Activated CD4-positive, alpha-beta T cell treated with anti-CD3 and anti-CD28 coated beads, Interleukin-2, amount 10 ng/mL, durations not matched to agents 7 days and 5 days (primary cell): ENCODE results near the gene UVRAG. TPM values are rescaled to one million over a fixed set of nuclear protein-coding genes. Genes with fewer than 3 reads are reported as not detected.
A peak's percentile ranks its signal among the peaks of the same experiment; 100 is the strongest.

Experiments
- CTCF ChIA-PET: fragments of 350-600 bp; sonication (Branson Sonifier 250); formaldehyde crosslinking; loops from one replicate; lab custom pipeline; 2021; ENCODE audit warnings: antibody characterized with exemption; lab: Charles Lee
- POLR2A ChIA-PET: fragments of 350-600 bp; sonication (Branson Sonifier 250); formaldehyde crosslinking; loops from one replicate; lab custom pipeline; 2021; ENCODE audit warnings: antibody characterized with exemption; lab: Charles Lee
- DNase-seq: peaks from one replicate; pipeline ENCODE4 v3.0.0-alpha.2; 2020
- H3K27ac Mint-ChIP-seq: one replicate; pipeline ENCODE4 v1.8.0; 2021; ENCODE audit warnings: mild to moderate bottlenecking, moderate library complexity, mixed read lengths
- H3K27me3 Mint-ChIP-seq: one replicate; pipeline ENCODE4 v1.8.0; 2021; ENCODE audit warnings: mixed read lengths
- H3K36me3 Mint-ChIP-seq: one replicate; pipeline ENCODE4 v1.8.0; 2021; ENCODE audit warnings: low read depth, mixed read lengths
- H3K4me1 Mint-ChIP-seq: one replicate; pipeline ENCODE4 v1.8.0; 2021; ENCODE audit warnings: mixed read lengths
- H3K4me3 Mint-ChIP-seq: one replicate; pipeline ENCODE4 v1.8.0; 2021; ENCODE audit warnings: mild to moderate bottlenecking, moderate library complexity, mixed read lengths
- H3K9me3 Mint-ChIP-seq: one replicate; pipeline ENCODE4 v1.8.0; 2021; ENCODE audit warnings: mixed read lengths
- total RNA-seq, 2 experiments: library from RNA; stranded (reverse); gene quantifications; one replicate each; pipeline ENCODE4 v1.2.3, GENCODE V29; 2021

UVRAG gene
- total RNA-seq, 2 experiments from 2014 or later, result 16.8 to 17.0 TPM

- Mint-ChIP-seq H3K27me3 (peaks cover 4% of the 10 kb centered on the region), H3K4me1 (peaks cover 20% of the 10 kb centered on the region), H3K4me3 (no peak overlapping the region), H3K27ac (peak overlapping the region; percentile 71), H3K36me3 (no peaks in the 10 kb centered on the region), H3K9me3 (no peaks in the 10 kb centered on the region)
- DNase-seq, result peak; percentile 15
- ChIA-PET CTCF (interaction anchor here (1.0 to 4.6 kb wide), 8 partner anchors 12 to 192 kb away, joined by 3 to 33 read pairs (median 4); partner anchors contain the start of gene UVRAG), POLR2A (interaction anchor here (0.6 kb wide), 1 partner anchor 17 kb away, joined by 3 read pairs; no protein-coding TSS in a partner anchor)
These were observed 13.5 kb upstream of the UVRAG start for GRCh38 chr11:75801362-75802020.

DNA sequence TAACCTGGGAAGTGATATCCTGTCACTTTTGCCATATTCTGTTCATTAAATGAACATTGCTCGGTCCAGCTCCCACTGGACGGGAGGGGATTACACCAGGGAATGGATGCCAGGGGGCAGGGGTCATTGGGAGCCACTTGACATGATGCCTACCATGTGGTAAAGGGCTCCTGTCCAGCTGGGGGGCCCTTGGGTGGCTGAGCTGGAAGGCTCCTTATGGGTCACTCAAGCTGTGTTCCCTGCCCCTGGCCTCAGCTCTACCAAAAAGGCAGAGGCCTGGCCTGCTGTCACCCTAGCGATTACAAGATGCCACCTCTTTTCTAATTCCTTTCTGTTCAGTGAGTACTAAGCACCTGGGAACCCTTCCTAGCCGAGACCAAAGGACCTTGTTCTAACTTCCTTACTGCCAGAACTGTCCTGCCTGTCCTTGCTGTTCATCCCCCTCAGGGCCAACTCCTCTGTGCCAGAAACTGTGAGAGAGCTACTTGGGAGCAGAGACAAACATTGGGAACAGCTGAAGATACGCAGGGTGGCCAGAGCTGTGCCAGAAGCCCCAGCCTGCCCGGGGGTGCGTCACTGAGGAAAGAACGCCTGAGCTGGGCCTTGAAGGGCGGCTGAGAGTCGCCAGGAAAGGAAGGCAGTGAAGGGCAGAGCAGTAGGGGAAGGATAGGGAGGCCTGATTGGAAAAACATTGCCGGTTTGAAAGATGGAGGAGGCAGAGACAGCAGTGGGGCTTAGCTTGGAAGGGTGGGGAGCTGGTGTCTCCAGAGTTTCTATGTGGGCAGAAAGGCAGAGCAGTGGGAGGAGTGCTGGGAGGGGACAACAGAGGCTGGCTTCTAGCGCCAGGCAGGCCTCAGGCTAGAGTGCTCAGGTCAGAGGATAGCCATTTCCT is 12.7 kb upstream of the UVRAG start:
- Mint-ChIP-seq H3K9me3 (no peaks in the 10 kb centered on the region), H3K4me3 (no peak overlapping the region), H3K27me3 (peaks cover 6% of the 10 kb centered on the region), H3K4me1 (peaks cover 20% of the 10 kb centered on the region), H3K36me3 (no peaks in the 10 kb centered on the region), H3K27ac (peak overlapping the region; percentile 71)
- DNase-seq, result no peak
- ChIA-PET POLR2A (interaction anchor here (0.6 kb wide), 1 partner anchor 16 kb away, joined by 3 read pairs; no protein-coding TSS in a partner anchor), CTCF (interaction anchor here (0.8 to 4.6 kb wide), 9 partner anchors 11 to 191 kb away, joined by 3 to 33 read pairs (median 4); partner anchors contain the start of gene UVRAG)

- POLR2A ChIA-PET, result no interaction called here
- Mint-ChIP-seq H3K36me3 (no peaks in the 10 kb centered on the region), H3K4me3 (no peak overlapping the region), H3K9me3 (no peaks in the 10 kb centered on the region), H3K27ac (no peak overlapping the region), H3K27me3 (peaks cover 9% of the 10 kb centered on the region), H3K4me1 (peaks cover 20% of the 10 kb centered on the region)
- DNase-seq, result peak; percentile 76
- CTCF ChIA-PET, result interaction anchor here (0.6 to 4.6 kb wide), 10 partner anchors 10 to 404 kb away, joined by 3 to 33 read pairs (median 4); partner anchors contain the start of gene UVRAG
These were observed 11.8 kb upstream of the UVRAG start for GRCh38 chr11:75802913-75803820.

DNA sequence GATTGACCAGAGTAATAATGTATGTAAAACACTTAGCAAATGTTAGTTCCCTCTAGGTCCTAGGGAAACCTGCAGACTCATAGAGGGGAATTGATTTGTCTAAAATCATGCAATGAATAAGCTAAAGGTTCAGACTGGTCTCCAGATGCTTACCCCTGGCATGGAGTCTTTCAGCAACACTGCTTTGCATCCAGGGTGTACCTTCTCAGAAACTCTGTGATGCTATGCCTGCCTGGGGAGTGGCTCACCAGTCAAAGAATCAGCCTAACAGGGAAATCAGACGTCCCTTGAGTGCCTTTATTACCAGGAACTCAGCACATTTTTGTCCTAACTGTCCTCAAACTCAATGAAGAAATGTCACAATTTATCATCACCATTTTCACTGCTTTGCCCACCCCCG is 5.9 kb upstream of the UVRAG start:
- Mint-ChIP-seq H3K36me3 (no peaks in the 10 kb centered on the region), H3K27me3 (peaks cover 9% of the 10 kb centered on the region), H3K4me1 (peaks cover 6% of the 10 kb centered on the region), H3K4me3 (no peak overlapping the region), H3K9me3 (no peaks in the 10 kb centered on the region), H3K27ac (no peak overlapping the region)
- POLR2A ChIA-PET, result no interaction called here
- CTCF ChIA-PET, result interaction anchor here (0.5 kb wide), 1 partner anchor 637 kb away, joined by 3 read pairs; no protein-coding TSS in a partner anchor
- no peak for DNase-seq

DNA sequence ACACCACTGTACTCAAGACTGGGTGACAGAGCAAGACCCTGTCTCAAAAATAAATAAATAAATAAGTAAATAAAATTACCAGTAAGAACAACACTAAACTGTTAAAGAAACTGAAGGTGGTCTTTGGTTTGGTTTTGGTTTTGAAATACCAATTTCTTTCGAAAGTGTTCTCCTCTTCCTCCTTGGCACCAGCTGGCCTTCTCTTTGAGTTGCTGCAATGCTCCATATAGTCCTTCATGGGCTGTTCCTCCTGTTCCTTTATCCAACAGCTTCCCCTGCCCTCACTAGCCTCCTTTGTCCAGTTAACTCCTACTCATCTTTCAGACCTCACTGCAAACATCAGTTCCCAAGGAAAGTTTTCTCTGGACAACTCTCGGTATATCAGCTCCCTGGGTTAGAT is 5.0 kb upstream of the UVRAG start:
- DNase-seq, result no peak
- POLR2A ChIA-PET, result no interaction called here
- CTCF ChIA-PET, result interaction anchor here (0.6 kb wide), 1 partner anchor 17 kb away, joined by 4 read pairs; no protein-coding TSS in a partner anchor
- H3K4me3 Mint-ChIP-seq, result no peak overlapping the region
- H3K27me3 Mint-ChIP-seq, result peaks cover 9% of the 10 kb centered on the region
- no peak overlapping the region for H3K27ac Mint-ChIP-seq
- peaks cover 8% of the 10 kb centered on the region for H3K4me1 Mint-ChIP-seq
- no peaks in the 10 kb centered on the region for H3K9me3 Mint-ChIP-seq
- H3K36me3 Mint-ChIP-seq, result no peaks in the 10 kb centered on the region

- Mint-ChIP-seq H3K4me1 (peaks cover 8% of the 10 kb centered on the region), H3K4me3 (no peak overlapping the region), H3K9me3 (no peaks in the 10 kb centered on the region), H3K27ac (no peak overlapping the region), H3K27me3 (peaks cover 9% of the 10 kb centered on the region), H3K36me3 (no peaks in the 10 kb centered on the region)
- no peak for DNase-seq
- CTCF ChIA-PET, result interaction anchor here (1.4 kb wide), 1 partner anchor 46 kb away, joined by 3 read pairs; no protein-coding TSS in a partner anchor
- POLR2A ChIA-PET, result no interaction called here
These were observed 4.2 kb upstream of the UVRAG start for GRCh38 chr11:75810637-75811390.

DNA sequence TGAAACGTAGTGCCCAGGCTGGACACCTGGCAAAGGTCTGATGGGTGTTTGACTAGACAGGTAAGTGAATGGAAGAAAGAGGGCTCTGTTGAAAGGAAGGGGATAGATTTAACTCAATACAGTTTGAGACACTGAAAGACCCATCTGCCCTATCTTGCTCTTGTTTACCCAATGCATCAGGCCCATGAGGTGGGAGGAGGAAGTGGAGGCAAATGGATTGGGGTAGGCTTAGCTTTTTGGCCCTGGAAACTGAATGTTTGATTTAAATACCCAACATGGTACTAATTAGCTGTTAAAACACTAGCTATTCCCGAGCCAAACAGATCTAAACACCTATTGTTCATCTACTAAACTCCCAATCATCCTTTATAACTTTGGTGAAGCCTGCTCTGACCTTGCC is 3.5 kb upstream of the UVRAG start:
- Mint-ChIP-seq H3K27me3 (peaks cover 5% of the 10 kb centered on the region), H3K9me3 (no peaks in the 10 kb centered on the region), H3K4me1 (peaks cover 8% of the 10 kb centered on the region), H3K36me3 (no peaks in the 10 kb centered on the region), H3K27ac (no peak overlapping the region), H3K4me3 (no peak overlapping the region)
- ChIA-PET CTCF (interaction anchor here (1.2 to 3.8 kb wide), 3 partner anchors 9 to 46 kb away, joined by 3 to 33 read pairs (median 3); no protein-coding TSS in a partner anchor), POLR2A (no interaction called here)
- no peak for DNase-seq

- ChIA-PET CTCF (interaction anchor here (0.6 to 3.8 kb wide), 4 partner anchors 10 to 955 kb away, joined by 3 to 33 read pairs (median 5); no protein-coding TSS in a partner anchor), POLR2A (no interaction called here)
- Mint-ChIP-seq H3K36me3 (no peaks in the 10 kb centered on the region), H3K4me1 (peaks cover 8% of the 10 kb centered on the region), H3K27me3 (no peaks in the 10 kb centered on the region), H3K4me3 (no peak overlapping the region), H3K27ac (no peak overlapping the region), H3K9me3 (no peaks in the 10 kb centered on the region)
- DNase-seq, result no peak
These were observed 2.4 kb upstream of the UVRAG start for GRCh38 chr11:75812542-75813040.

DNA sequence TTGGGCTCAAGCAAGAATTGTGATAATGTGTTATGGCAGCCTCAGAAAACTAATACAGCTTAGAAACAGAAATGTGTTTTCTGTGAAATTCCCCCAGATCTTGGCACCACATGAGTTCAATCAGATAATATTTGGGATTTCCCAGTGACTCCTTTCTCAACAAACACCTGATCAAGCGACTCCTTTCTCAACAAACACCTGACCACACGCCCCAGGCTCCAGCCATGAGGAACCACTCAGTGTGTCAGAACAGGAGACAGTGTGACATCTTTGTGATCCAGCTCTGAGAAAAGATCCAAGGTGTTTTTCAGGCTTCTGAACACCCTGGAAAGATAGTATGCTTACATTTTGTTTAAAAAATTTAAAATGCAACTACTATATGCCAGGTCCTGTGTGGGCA is 1.9 kb upstream of the UVRAG start:
- Mint-ChIP-seq H3K27ac (peak overlapping the region; percentile 9), H3K36me3 (peaks cover 2% of the 10 kb centered on the region), H3K27me3 (no peaks in the 10 kb centered on the region), H3K4me1 (peaks cover 11% of the 10 kb centered on the region), H3K4me3 (no peak overlapping the region), H3K9me3 (no peaks in the 10 kb centered on the region)
- ChIA-PET CTCF (interaction anchor here (0.6 to 3.8 kb wide), 4 partner anchors 9 to 358 kb away, joined by 3 to 33 read pairs (median 6); no protein-coding TSS in a partner anchor), POLR2A (interaction anchor here (0.5 kb wide), 1 partner anchor 31 kb away, joined by 3 read pairs; no protein-coding TSS in a partner anchor)
- no peak for DNase-seq

DNA sequence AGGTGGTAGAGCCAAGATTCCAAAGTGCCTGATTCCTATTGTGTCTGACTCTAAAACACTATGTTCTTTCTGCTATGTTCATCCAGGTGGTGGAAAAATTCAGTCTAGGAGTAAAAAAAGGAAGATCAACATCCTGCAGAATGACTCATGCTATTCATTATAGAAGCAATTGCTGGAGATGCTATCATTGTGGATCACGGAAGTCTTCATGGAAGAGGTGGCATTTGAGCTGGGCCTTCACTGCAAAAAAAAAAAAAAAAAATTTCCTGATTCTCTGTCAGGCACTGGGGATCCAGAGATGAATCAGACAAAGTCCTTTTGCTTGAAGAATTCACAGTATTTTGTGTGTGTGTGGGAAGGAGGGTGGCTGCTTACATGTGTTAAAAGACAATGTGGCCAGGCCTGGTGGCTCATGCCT is 1.4 kb upstream of the UVRAG start:
- POLR2A ChIA-PET, result interaction anchor here (0.5 kb wide), 1 partner anchor 31 kb away, joined by 3 read pairs; no protein-coding TSS in a partner anchor
- peaks cover 12% of the 10 kb centered on the region for H3K4me1 Mint-ChIP-seq
- H3K9me3 Mint-ChIP-seq, result no peaks in the 10 kb centered on the region
- no peaks in the 10 kb centered on the region for H3K27me3 Mint-ChIP-seq
- peak overlapping the region; percentile 42 for H3K27ac Mint-ChIP-seq
- DNase-seq, result no peak
- peaks cover 3% of the 10 kb centered on the region for H3K36me3 Mint-ChIP-seq
- CTCF ChIA-PET, result interaction anchor here (0.6 to 3.8 kb wide), 7 partner anchors 9 to 1243 kb away, joined by 3 to 33 read pairs (median 3); no protein-coding TSS in a partner anchor
- H3K4me3 Mint-ChIP-seq, result no peak overlapping the region

DNA sequence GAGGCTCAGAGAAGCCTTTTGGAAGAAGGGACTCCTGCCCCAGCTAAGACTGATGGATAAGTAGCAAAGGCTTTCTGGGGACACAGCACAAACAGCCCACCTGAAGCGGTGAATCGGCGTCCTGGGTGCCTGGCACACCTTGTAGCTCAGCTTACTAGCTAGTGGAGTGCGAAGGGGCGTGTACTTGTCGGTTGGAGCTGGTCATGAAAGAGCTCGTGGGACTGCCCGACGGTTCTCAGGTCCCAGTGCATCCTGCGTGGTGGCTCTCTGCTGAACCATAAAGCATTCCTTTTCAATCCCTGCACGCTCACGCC is 690 bp upstream of the UVRAG start:
- Mint-ChIP-seq H3K9me3 (no peaks in the 10 kb centered on the region), H3K4me1 (peaks cover 16% of the 10 kb centered on the region), H3K27me3 (no peaks in the 10 kb centered on the region), H3K4me3 (no peak overlapping the region), H3K27ac (peak overlapping the region; percentile 98), H3K36me3 (peaks cover 3% of the 10 kb centered on the region)
- ChIA-PET CTCF (interaction anchor here (1.0 to 3.8 kb wide), 3 partner anchors 12 to 393 kb away, joined by 3 to 33 read pairs (median 3); no protein-coding TSS in a partner anchor), POLR2A (no interaction called here)
- no peak for DNase-seq
